HepG2 (cell line): ENCODE data around the gene KDM7A. TPM values are rescaled to one million over a fixed set of nuclear protein-coding genes. Genes with fewer than 3 reads are reported as not detected.

Experiments
- ARNT2 ChIP-seq: sonication (generic); formaldehyde crosslinking; IDR thresholded peaks from 2 replicates; pipeline ENCODE4 v1.8.0; 2022; ENCODE audit warnings: mild to moderate bottlenecking, low read depth, missing genetic modification reagents, moderate library complexity
- DMTF1 ChIP-seq: sonication (generic); formaldehyde crosslinking; IDR thresholded peaks from 2 replicates; pipeline ENCODE4 v1.4.0; 2020; ENCODE audit warnings: mild to moderate bottlenecking, missing genetic modification reagents
- EEA1 ChIP-seq: sonication (generic); formaldehyde crosslinking; IDR thresholded peaks from 2 replicates; pipeline ENCODE4 v1.5.1; 2020; ENCODE audit warnings: mild to moderate bottlenecking, missing genetic modification reagents, borderline replicate concordance
- ELF1 ChIP-seq: sonication (generic); formaldehyde crosslinking; IDR thresholded peaks from 2 replicates; pipeline ENCODE4 v1.4.0; 2020; ENCODE audit warnings: missing genetic modification reagents
- HCFC1 ChIP-seq: fragments of 150-350 bp; IDR thresholded peaks from 2 replicates; pipeline ENCODE4 v1.6.1; 2014; ENCODE audit warnings: low read depth, low read length
- JARID2 ChIP-seq: sonication (generic); formaldehyde crosslinking; IDR thresholded peaks from 2 replicates; pipeline ENCODE4 v1.8.1; 2023; ENCODE audit warnings: missing genetic modification reagents, inconsistent platforms; ENCODE audit not compliant: insufficient replicate concordance
- JDP2 ChIP-seq: sonication (generic); formaldehyde crosslinking; IDR thresholded peaks from 2 replicates; pipeline ENCODE4 v1.8.1; 2022; ENCODE audit warnings: missing genetic modification reagents, borderline replicate concordance
- KAT8 ChIP-seq: IDR thresholded peaks from 2 replicates; pipeline ENCODE4 v1.6.1; 2016; ENCODE audit warnings: missing genetic modification reagents, missing compliant biosample characterization
- KLF6 ChIP-seq: IDR thresholded peaks from 2 replicates; pipeline ENCODE4 v1.8.0; 2016; ENCODE audit warnings: missing biosample characterization, missing genetic modification reagents
- NAIF1 ChIP-seq: sonication (generic); formaldehyde crosslinking; IDR thresholded peaks from 2 replicates; pipeline ENCODE4 v1.5.0; 2020; ENCODE audit warnings: mild to moderate bottlenecking, missing genetic modification reagents, borderline replicate concordance
- NCOR1 ChIP-seq: fragments of 200-600 bp; sonication (generic); IDR thresholded peaks from 2 replicates; pipeline ENCODE4 v1.7.0; 2017; ENCODE audit warnings: antibody characterized with exemption, low read length, borderline replicate concordance
- SOX6 ChIP-seq, 2 experiments: fragments of 450-650 bp in 1 of 2; sonication (generic) in 1 of 2; formaldehyde crosslinking in 1 of 2; IDR thresholded peaks; 2 replicates each; pipeline versions ENCODE4 v1.4.0 to v1.6.1; 2017 to 2020; ENCODE audit warnings: antibody characterized with exemption in 1 of 2, mild to moderate bottlenecking in 1 of 2, missing genetic modification reagents in 1 of 2
- TBX3 ChIP-seq: fragments of 450-650 bp; IDR thresholded peaks from 2 replicates; pipeline ENCODE4 v1.6.1; 2017; ENCODE audit warnings: antibody characterized with exemption, mild to moderate bottlenecking, inconsistent platforms, borderline replicate concordance
- TIGD3 ChIP-seq: sonication (generic); formaldehyde crosslinking; IDR thresholded peaks from 2 replicates; pipeline ENCODE4 v1.5.1; 2020; ENCODE audit warnings: mild to moderate bottlenecking, missing genetic modification reagents, borderline replicate concordance
- ZFP37 ChIP-seq: sonication (generic); formaldehyde crosslinking; IDR thresholded peaks from 2 replicates; pipeline ENCODE4 v1.4.0; 2020; ENCODE audit warnings: missing genetic modification reagents, borderline replicate concordance
- ZMYM4 ChIP-seq: sonication (generic); formaldehyde crosslinking; IDR thresholded peaks from 2 replicates; pipeline ENCODE4 v1.8.1; 2023; ENCODE audit warnings: mild to moderate bottlenecking, missing genetic modification reagents
- ZNF18 ChIP-seq: sonication (generic); formaldehyde crosslinking; IDR thresholded peaks from 2 replicates; pipeline ENCODE4 v1.8.0; 2022; ENCODE audit warnings: mild to moderate bottlenecking, missing genetic modification reagents; ENCODE audit not compliant: insufficient replicate concordance
- ZNF329 ChIP-seq: sonication (generic); formaldehyde crosslinking; IDR thresholded peaks from 2 replicates; pipeline ENCODE4 v1.9.0; 2021; ENCODE audit warnings: low read depth, mild to moderate bottlenecking, missing genetic modification reagents
- ZNF337 ChIP-seq: sonication (generic); formaldehyde crosslinking; IDR thresholded peaks from 2 replicates; pipeline ENCODE4 v1.5.1; 2020; ENCODE audit warnings: missing genetic modification reagents, low read depth, mild to moderate bottlenecking, borderline replicate concordance
- ZNF687 ChIP-seq: sonication (generic); formaldehyde crosslinking; IDR thresholded peaks from 2 replicates; pipeline ENCODE4 v1.5.1; 2020; ENCODE audit warnings: mild to moderate bottlenecking, missing genetic modification reagents, moderate library complexity
- polyA plus RNA-seq, 8 experiments: library from polyadenylated mRNA; depleted of rRNA in 3 of 8; stranded (reverse) in 7 of 8; unstranded in 1 of 8; fragments of >200 nt; fragmentation: Illumina TruSeq in 4 of 8; extraction: Trizol in 4 of 8; gene quantifications; 2 replicates each; pipeline versions ENCODE4 v1.2.1 to v1.2.3, GENCODE V29; 2011 to 2016; ENCODE audit warnings: low read depth in 4 of 8, missing spikeins in 1 of 8, mixed read lengths in 1 of 8; ENCODE audit not compliant: insufficient read depth in 1 of 8
- total RNA-seq, 5 experiments: library from RNA; depleted of rRNA; stranded (reverse); fragments of >200 nt; fragmentation: Illumina TruSeq; extraction: Trizol; gene quantifications; 2 replicates each; pipeline ENCODE4 v1.2.3, GENCODE V29; 2016; ENCODE audit warnings: low read depth in 1 of 5

The KDM7A gene
- total and polyA plus RNA-seq, 2 of the 13 experiments (the other 11 are each of a cell fraction or from before 2014, with no cell fraction given) = 10.8 to 16.8 TPM

GRCh38 chr7:140225562-140226249, 48.9 kb upstream of the KDM7A start (continued):
- TF ChIP-seq NCOR1 = no peak
- no peak for TF ChIP-seq DMTF1 (CRISPR knock-in tag)
- TF ChIP-seq NAIF1 (CRISPR knock-in tag) = no peak
- no peak; the same call in 1 of the 2 replicates for TF ChIP-seq ZNF687 (CRISPR knock-in tag)
- TF ChIP-seq ZMYM4 (CRISPR knock-in tag) = no peak
- TF ChIP-seq JDP2 (CRISPR knock-in tag) = no peak
- TF ChIP-seq TIGD3 (CRISPR knock-in tag) = no peak
- TF ChIP-seq ZFP37 (CRISPR knock-in tag) = no peak
- TF ChIP-seq HCFC1 = no peak
- TF ChIP-seq ZNF329 = no peak
- TF ChIP-seq SOX6 (IDR thresholded peaks at IDR 0.05) = no peak
- TF ChIP-seq SOX6 (CRISPR knock-in tag; IDR thresholded peaks at IDR 0.05) = peak; percentile 77
- peak; percentile 27; the same call in 1 of the 2 replicates for TF ChIP-seq KAT8
- no peak for TF ChIP-seq JARID2 (CRISPR knock-in tag)
- no peak for TF ChIP-seq KLF6 (CRISPR knock-in tag)
- 0 out of 2 replicates have a peak, but pooled peaks have one; percentile 28 for TF ChIP-seq ARNT2 (CRISPR knock-in tag)
- no peak for TF ChIP-seq TBX3
- TF ChIP-seq ZNF18 (CRISPR knock-in tag) = no peak
- no peak for TF ChIP-seq ELF1 (CRISPR knock-in tag)
- TF ChIP-seq EEA1 (CRISPR knock-in tag) = no peak
- no peak for TF ChIP-seq ZNF337 (CRISPR knock-in tag)
